ENCODE results near the gene GAMT.

Gene GAMT

GRCh38 chr19:1418496-1418775 is 17.1 kb upstream of the GAMT start:
- in situ Hi-C loops (cut with HindIII; ENCODE audit: low sequenced_read_pairs): no loop called here
- TF ChIP-seq, protein P1, sequence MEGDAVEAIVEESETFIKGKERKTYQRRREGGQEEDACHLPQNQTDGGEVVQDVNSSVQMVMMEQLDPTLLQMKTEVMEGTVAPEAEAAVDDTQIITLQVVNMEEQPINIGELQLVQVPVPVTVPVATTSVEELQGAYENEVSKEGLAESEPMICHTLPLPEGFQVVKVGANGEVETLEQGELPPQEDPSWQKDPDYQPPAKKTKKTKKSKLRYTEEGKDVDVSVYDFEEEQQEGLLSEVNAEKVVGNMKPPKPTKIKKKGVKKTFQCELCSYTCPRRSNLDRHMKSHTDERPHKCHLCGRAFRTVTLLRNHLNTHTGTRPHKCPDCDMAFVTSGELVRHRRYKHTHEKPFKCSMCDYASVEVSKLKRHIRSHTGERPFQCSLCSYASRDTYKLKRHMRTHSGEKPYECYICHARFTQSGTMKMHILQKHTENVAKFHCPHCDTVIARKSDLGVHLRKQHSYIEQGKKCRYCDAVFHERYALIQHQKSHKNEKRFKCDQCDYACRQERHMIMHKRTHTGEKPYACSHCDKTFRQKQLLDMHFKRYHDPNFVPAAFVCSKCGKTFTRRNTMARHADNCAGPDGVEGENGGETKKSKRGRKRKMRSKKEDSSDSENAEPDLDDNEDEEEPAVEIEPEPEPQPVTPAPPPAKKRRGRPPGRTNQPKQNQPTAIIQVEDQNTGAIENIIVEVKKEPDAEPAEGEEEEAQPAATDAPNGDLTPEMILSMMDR (IDR thresholded peaks at IDR 0.05; ENCODE audit: low read depth, low read length, missing control alignments): no peak

DNA sequence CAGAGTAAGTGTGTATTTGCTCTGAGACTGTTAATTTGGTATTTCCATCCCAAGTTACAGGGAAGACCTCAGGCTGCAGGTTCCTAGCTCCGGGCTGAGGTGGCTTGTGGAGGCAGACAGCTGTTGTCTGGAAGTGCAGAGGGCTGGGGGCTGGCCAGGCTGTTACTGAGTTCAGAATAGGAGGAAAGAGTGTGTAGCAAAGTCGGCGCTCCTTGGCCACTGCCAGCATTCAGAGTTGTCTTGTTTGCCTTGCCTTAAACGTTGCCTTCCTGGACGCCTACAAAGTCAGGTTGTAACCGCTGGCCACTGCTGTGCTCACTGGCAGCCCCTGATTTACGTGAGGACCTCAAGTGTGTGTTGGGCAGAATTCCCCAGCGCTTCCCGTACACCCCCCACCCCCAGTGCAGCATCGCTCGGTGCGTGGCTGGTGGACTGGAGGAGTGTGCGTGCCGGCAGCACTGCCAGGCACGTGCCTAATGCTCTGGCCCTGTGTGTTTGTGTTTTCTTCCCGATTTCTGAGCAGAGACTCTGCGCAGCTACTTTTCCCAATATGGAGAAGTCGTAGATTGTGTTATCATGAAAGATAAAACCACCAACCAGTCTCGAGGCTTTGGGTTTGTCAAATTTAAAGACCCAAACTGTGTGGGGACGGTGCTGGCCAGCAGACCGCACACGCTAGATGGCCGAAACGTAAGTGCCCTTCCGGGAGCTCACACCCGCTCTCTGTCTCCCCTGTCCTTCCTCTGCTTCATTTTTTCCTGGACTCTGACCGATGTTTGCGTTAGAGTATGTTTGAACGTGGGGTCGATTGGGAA is 16.5 kb upstream of the GAMT start:
- TF ChIP-seq, protein P1 (IDR thresholded peaks at IDR 0.05; ENCODE audit: low read depth, low read length, missing control alignments): no peak
- H3K4me3 ChIP-seq (ENCODE audit: low read depth, low read length): no peak overlapping the region
- in situ Hi-C loops (cut with HindIII; ENCODE audit: low sequenced_read_pairs): no loop called here
- no peak for DNase-seq (ENCODE audit: low read depth)

More at GRCh38 chr19:1418496-1418775, 17.1 kb upstream of the GAMT start:
- no peak for DNase-seq (ENCODE audit: low read depth)
- no peak overlapping the region for H3K4me3 ChIP-seq (ENCODE audit: low read depth, low read length)

GRCh38 chr19:1417145-1417544 is 15.8 kb upstream of the GAMT start:
- DNase-seq (ENCODE audit: low read depth): peak; percentile 59
- H3K4me3 ChIP-seq (ENCODE audit: low read depth, low read length): no peak overlapping the region
- TF ChIP-seq, protein P1 (IDR thresholded peaks at IDR 0.05; ENCODE audit: low read depth, low read length, missing control alignments): no peak
- in situ Hi-C loops (cut with HindIII; ENCODE audit: low sequenced_read_pairs): no loop called here

GRCh38 chr19:1416014-1416841 is 14.9 kb upstream of the GAMT start:
- in situ Hi-C loops (cut with HindIII; ENCODE audit: low sequenced_read_pairs): no loop called here

GRCh38 chr19:1412995-1413800 is 11.9 kb upstream of the GAMT start:
- TF ChIP-seq, protein P1 (IDR thresholded peaks at IDR 0.05; ENCODE audit: low read depth, low read length, missing control alignments): no peak

More at GRCh38 chr19:1416014-1416841, 14.9 kb upstream of the GAMT start:
- TF ChIP-seq, protein P1 (IDR thresholded peaks at IDR 0.05; ENCODE audit: low read depth, low read length, missing control alignments): no peak
- H3K4me3 ChIP-seq (ENCODE audit: low read depth, low read length): no peak overlapping the region
- DNase-seq (ENCODE audit: low read depth): no peak

DNA sequence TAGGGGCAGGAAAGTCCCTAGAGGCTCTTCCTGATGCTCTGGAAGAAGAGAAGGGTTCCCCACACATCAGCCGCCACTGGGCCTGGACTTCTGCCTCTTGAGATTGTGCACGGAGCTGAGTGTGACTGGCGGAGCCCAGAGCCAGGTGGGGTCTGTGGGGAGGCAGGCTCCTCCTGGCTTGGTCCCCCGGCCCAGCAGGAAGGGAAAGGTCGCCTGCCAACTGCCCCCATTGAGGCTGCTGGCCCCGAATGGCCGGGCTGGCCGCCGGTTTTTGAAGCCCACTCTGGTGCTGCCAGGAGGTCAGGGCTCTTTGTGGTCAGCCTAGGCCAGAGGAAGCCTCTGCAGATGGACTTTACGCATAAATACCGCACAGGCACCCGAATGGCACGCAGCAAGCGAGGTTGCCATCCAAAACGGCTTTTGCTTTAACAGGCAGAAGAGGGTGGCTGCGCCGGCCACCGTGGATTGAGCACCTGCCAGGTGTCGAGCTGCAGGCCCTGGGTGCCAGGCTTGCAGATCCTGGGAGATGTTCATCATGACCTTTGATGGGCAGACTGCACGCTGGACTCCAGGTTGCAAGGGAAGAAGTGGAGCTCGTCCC is 11.1 kb upstream of the GAMT start:
- in situ Hi-C loops (cut with HindIII; ENCODE audit: low sequenced_read_pairs): loop anchor here (5.0 kb wide), 2 partner anchors 90 to 130 kb away; no protein-coding TSS in a partner anchor
- no peak overlapping the region for H3K4me3 ChIP-seq (ENCODE audit: low read depth, low read length)
- TF ChIP-seq, protein P1 (IDR thresholded peaks at IDR 0.05; ENCODE audit: low read depth, low read length, missing control alignments): no peak

More at GRCh38 chr19:1412995-1413800, 11.9 kb upstream of the GAMT start:
- in situ Hi-C loops (cut with HindIII; ENCODE audit: low sequenced_read_pairs): loop anchor here (5.0 kb wide), 2 partner anchors 91 to 131 kb away; no protein-coding TSS in a partner anchor
- DNase-seq (ENCODE audit: low read depth): no peak
- H3K4me3 ChIP-seq (ENCODE audit: low read depth, low read length): no peak overlapping the region

More for the DNA sequence above, 11.1 kb upstream of the GAMT start:
- no peak for DNase-seq (ENCODE audit: low read depth)

All from astrocyte of the cerebellum (primary cell).